Measurements from ENCODE around the gene SORCS3. TPM values are rescaled to one million over a fixed set of nuclear protein-coding genes. Genes with fewer than 3 reads are reported as not detected.
A peak's percentile ranks its signal among the peaks of the same experiment; 100 is the strongest.

The SORCS3 gene
- total RNA-seq, 1 experiment from 2014 or later = 0.05 TPM

DNA sequence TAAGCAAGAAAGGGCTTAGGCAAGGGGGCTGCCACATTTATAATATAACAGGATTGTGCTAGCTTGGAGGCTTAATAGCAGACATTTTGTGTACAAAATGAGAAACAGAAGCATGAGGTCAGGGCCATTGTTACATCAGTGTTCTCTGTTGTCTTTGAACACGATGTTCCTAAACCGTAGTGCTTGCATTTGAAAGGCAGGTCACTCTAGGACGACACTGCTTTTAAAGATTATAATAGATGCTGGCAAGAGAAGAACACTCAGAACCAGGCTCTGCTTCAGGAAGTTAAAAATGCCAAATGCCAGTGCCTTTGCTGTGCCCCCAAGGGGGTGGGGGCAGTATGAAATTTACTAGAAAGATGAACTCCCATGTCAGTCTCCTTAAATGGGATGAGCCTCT is 91.1 kb downstream of the SORCS3 start:
- DNase-seq (ENCODE audit: low read depth, low spot score) = no peak
- in situ Hi-C loops (cut with HindIII; ENCODE audit: low pct_unique_long_range_greater_than_20kb, low sequenced_read_pairs) = no loop called here

DNA sequence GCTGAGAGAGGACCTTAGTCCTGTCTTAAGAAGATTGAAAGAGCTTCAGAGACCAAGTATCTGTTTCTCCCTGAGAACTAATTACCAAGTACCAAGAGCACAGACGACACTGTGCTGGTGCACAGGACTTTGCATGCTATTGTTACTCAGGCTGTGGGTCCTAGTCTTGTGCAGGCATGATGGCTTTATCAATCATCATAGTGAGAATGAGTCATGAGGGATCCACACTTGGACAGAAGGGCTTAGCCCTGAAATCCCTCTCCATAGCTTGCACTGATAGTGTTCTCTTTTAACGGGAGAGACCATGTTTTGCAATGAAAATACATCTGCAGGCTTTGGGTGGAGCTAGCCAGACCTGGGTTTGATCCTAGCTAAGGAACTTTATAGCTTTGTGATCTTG is 93.3 kb downstream of the SORCS3 start:
- in situ Hi-C loops (cut with HindIII; ENCODE audit: low pct_unique_long_range_greater_than_20kb, low sequenced_read_pairs) = no loop called here
- DNase-seq (ENCODE audit: low read depth, low spot score) = no peak

DNA sequence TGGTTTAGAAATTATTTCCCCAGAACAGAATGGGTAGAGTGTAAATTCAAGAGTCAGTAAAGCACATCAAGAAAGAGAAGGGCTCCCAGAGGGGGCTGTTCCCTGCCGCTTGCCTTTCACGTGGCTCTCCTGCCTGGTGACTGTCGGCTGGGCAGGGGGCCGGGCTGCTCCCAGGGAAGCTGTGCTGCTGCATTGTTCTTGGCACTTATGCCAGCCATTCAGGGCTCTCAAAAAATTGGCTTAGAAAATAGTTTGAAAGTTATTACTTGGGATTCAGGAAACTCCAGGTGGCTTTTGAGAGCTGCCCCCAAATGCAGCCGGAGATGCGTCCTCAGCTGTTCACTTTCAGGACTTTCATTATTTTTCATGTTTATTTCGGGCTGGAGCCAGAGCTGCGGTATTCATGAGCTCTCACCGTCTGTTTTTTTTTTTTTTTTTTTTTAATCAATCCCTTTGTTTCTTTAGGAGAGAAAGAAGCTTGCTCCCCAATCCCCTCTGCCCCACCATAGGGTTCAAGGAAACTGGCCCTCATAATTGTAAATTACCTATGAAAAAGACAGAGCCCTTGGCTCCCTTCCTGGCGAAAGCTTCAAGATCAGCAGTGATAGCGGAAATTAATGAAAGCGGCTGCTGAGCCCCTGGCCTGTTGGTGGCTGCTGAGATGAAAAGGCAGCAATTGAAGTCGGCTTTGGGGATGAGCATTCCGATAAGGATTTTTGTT is 94.1 kb downstream of the SORCS3 start:
- in situ Hi-C loops (cut with HindIII; ENCODE audit: low pct_unique_long_range_greater_than_20kb, low sequenced_read_pairs) = no loop called here
- DNase-seq (ENCODE audit: low read depth, low spot score) = peak; percentile 3

DNA sequence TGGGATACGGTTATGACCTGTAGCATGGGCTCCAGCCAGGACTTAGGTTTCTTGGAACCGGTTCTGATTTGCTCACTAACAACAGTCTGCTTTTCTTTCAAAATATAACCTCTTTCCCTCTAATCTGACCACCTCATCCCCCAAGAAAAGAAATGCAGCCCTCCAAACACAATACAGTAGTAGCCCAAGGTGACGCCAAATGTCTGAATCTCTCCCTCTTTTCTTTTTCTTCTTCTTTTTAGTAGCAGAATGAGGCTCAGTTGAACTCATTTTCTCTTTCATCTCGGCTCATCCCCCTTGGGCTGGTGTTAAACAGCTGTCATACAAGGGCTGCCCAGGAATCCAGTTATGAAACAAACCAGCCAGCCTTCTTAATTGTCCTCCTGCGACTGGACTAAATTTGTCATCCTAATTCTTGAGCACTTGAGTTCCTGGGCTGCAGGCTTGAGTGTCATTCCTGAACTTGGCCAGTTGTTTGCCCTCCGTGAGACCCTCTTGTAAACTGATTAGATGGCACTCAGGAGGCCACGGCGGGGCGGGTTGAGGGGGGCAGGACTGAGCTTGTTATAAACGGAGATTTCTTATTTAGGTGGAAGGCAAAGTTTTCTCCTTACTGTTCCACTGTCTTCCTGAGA is 94.8 kb downstream of the SORCS3 start:
- in situ Hi-C loops (cut with HindIII; ENCODE audit: low pct_unique_long_range_greater_than_20kb, low sequenced_read_pairs) = no loop called here
- DNase-seq (ENCODE audit: low read depth, low spot score) = no peak

DNA sequence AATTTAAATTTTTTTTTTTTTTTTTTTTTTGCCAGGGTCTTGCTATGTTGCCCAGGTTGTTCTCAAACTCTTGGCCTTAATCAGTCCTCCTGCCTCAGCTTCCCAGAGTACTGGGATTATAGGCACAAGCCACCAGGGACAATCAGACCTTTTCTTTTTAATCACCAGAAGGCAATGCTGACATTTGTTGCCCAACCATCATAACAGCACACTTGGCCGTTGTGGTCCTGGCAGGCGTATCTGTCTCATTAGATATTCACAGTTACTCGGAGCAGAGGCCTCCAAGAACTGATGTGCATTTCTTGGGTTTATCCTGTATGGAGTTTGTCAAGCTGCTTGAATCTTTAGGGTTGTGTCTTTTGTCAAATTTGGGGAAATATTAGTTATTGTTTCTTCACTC is 100.0 kb downstream of the SORCS3 start:
- in situ Hi-C loops (cut with HindIII; ENCODE audit: low pct_unique_long_range_greater_than_20kb, low sequenced_read_pairs) = no loop called here
- no peak for DNase-seq (ENCODE audit: low read depth, low spot score)

DNA sequence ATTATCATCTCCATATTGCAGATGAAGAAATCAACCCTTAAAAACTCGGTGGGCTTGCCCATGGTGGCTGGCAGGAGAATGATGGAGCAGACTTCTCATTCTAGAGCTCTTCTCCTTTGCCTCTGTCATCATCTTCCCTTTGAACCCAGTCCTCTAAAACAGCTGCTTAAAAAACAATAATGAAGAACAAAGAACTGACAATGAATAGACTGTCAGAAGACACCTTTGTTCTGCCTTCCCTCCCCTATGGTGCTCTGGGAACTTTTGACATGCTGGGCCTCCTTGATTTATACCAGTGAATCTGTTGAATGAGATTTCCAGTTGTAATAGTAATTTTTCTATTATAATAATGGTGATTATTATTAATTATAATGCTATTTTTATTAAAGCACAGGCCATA is 103.0 kb downstream of the SORCS3 start:
- DNase-seq (ENCODE audit: low read depth, low spot score) = no peak
- in situ Hi-C loops (cut with HindIII; ENCODE audit: low pct_unique_long_range_greater_than_20kb, low sequenced_read_pairs) = no loop called here

DNA sequence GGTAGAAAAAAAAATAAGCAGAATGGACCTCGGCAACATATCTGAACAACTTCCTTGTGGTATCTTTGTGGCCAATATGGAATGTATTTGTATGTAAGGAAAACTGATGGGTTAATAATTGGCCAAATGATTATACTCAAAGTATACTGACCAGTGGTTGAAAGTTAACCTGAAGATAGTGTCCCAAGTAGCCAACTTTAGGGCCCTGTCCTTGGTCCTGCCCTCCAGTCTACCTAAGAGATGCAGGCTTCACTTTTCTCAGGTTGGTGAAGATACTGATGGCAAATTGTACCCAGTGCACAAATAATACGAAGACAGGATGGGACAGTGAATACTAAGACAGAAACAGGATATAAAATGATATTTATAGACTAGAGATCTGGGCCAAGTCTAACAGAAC is 109.2 kb downstream of the SORCS3 start:
- in situ Hi-C loops (cut with HindIII; ENCODE audit: low pct_unique_long_range_greater_than_20kb, low sequenced_read_pairs) = no loop called here
- no peak for DNase-seq (ENCODE audit: low read depth, low spot score)

DNA sequence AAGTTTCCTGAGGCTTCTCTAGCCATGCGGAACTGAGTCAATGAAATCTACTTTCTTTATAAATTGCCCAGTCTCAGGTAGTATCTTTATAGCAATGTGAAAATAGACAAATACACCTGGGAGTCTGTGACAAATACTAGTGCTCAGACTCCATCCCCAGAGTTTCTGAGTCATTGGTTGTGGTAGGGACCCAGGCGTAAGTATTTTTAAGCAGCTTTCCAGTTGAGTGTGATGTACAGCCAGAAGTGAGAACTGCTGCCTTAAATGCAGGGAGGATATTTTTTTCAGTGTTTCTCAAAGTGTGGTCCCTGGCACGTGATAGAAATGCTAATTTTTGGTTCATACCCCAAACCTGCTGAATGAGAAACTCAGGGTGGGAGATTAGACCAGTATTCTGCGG is 121.7 kb downstream of the SORCS3 start:
- in situ Hi-C loops (cut with HindIII; ENCODE audit: low pct_unique_long_range_greater_than_20kb, low sequenced_read_pairs) = no loop called here
- no peak for DNase-seq (ENCODE audit: low read depth, low spot score)

DNA sequence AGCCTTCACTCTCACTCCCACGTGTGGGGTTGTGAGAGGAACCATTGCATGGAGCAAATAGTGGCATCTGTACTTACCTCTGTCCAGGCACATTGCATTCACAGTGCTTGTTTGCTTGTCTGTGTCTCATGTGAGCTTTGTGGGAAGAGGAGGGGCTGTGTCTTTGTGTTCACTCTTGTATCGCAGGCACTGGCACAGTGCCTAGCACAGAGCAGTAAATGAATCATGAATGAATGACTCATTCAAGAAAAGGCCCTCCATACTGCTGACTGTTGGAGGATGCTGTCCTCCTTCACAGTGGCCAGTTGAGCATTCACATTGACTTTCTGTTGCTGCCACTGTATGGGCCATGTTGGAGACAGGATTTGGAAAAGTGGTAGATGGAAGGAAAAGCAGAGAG is 125.3 kb downstream of the SORCS3 start:
- peak; percentile 44 for DNase-seq (ENCODE audit: low read depth, low spot score)

DNA sequence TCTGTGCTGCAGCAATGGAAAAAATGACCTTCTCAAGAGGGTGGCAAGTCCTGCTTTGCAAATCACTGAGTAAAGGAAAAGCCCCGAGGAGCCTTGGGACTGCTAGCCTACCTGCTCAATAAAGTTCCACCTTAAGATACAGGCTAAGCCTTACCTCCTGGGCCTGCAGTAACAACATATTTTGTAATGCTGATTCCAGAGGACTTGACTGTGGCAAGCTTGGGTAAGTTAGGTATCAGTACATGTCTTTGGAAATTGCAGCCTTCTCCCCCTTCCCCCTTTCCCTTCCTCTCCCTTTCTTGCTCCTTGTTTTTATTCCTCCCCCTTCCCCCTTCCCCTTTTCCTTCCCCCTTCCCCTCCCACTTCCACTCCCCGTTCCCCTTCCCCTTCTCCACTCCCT is 126.2 kb downstream of the SORCS3 start:
- in situ Hi-C loops (cut with HindIII; ENCODE audit: low pct_unique_long_range_greater_than_20kb, low sequenced_read_pairs) = no loop called here
- DNase-seq (ENCODE audit: low read depth, low spot score) = no peak

More for the DNA sequence above, 125.3 kb downstream of the SORCS3 start:
- in situ Hi-C loops (cut with HindIII; ENCODE audit: low pct_unique_long_range_greater_than_20kb, low sequenced_read_pairs) = no loop called here

DNA sequence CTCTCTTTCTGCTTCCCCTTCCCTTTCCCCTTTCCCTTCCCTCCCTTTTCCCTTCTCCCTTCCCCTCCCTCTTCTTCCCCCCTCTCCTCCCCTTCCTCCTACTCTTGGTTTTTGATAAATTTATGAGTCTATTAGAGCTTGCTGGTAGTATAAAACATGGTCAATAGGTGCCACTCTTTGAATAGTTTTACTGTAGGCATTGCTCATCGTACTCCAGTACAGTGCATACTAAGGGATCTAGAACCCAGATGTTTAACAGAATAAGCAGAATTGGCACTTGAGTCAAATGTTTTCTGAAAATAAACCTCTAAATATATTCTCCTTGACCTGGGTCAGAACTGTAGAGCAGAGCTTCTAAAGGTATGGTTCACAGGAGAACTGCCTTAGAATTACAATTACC is 126.7 kb downstream of the SORCS3 start:
- in situ Hi-C loops (cut with HindIII; ENCODE audit: low pct_unique_long_range_greater_than_20kb, low sequenced_read_pairs) = no loop called here
- peak; percentile 38 for DNase-seq (ENCODE audit: low read depth, low spot score)

DNA sequence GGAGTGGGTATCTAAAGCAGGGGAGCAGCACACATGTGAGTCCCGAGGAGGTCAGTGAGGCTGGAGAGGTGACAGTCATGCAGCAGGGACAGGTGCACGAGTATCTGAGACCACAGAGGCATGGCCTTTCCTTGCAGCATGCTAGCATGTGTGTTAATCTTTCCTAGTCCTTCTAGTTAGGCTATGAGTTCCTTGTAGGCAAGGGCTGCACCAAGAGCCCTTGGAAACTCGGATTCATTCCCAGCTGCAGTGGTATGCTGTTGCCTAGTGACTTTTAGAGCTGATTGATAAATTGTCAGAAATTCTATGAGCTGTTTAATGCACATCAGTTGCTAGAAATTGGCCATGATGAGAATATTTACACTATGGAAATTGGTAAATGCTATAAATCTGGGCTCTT is 132.0 kb downstream of the SORCS3 start:
- DNase-seq (ENCODE audit: low read depth, low spot score) = no peak
- in situ Hi-C loops (cut with HindIII; ENCODE audit: low pct_unique_long_range_greater_than_20kb, low sequenced_read_pairs) = no loop called here

DNA sequence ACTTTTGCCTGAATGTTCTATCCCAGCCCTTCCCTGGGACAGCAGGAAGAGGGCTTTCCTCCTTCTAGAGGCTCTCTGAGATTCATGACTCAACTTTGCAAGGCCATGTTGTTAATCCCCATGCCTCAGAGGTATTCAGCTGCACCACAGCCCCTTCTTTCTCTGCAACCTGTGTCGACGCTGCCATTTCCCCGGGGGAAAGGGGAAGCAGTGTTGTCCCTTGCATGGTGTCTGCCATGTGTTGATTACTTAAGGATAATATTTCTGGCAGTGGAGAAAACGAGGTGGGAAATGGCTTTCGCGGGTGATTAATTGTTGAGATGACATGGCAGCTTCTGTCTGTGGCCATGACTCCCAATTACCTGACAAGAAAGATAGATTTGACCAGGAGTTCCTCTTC is 133.1 kb downstream of the SORCS3 start:
- in situ Hi-C loops (cut with HindIII; ENCODE audit: low pct_unique_long_range_greater_than_20kb, low sequenced_read_pairs) = no loop called here
- no peak for DNase-seq (ENCODE audit: low read depth, low spot score)

DNA sequence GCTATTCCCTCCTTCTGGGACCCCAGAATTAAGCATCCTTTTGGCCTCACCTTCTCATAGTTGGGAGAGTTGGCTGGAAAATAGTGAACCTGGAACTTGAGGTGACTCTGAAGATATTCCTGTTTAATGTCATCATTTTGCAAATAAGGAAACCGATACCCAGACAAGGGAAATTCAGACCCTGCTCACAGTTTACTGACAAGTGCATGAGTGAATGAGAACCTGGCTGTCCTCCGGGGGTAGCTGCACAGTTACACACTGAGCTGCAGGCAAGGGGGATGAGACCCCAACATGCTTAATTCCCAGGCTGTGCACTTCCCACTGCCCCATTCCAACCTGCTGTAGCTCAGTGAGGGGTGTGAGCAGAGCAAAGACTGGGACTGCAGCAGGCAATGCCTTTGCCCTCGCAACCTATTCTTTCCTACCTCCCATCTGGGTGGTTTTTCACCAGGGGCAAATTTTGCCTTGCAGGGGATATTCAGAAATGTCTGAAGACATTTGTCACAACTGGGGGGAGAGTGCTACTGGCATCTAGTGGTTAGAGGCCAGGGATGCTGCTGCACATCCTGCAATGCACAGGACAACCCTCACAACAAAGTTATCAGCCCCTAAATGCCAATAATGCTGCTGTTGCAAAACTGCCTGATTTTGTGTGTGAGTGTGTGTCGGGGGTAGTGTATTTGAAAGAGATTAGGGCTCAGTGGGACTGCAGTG is 136.2 kb downstream of the SORCS3 start:
- in situ Hi-C loops (cut with HindIII; ENCODE audit: low pct_unique_long_range_greater_than_20kb, low sequenced_read_pairs) = no loop called here

DNA sequence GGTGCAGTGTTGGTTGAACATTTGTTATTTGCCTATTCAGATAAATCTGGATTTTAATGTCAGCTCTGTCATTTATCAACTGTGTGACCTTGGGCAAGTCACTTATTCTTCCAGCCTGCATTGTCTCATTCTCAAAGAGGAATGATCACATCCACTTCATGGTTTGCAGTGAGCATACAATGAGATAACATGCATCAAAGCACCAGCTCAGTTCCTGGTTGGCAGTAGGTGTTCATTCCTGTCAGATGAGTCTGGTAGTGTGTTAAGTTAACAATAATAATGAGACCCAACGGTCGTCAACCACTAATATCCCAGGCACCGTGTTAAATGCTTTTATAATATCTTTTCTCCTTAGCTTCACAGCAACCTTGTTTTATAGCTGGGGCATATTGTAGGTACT is 137.3 kb downstream of the SORCS3 start:
- in situ Hi-C loops (cut with HindIII; ENCODE audit: low pct_unique_long_range_greater_than_20kb, low sequenced_read_pairs) = no loop called here
- DNase-seq (ENCODE audit: low read depth, low spot score) = no peak

More for the DNA sequence above, 136.2 kb downstream of the SORCS3 start:
- peak; percentile 30 for DNase-seq (ENCODE audit: low read depth, low spot score)

DNA sequence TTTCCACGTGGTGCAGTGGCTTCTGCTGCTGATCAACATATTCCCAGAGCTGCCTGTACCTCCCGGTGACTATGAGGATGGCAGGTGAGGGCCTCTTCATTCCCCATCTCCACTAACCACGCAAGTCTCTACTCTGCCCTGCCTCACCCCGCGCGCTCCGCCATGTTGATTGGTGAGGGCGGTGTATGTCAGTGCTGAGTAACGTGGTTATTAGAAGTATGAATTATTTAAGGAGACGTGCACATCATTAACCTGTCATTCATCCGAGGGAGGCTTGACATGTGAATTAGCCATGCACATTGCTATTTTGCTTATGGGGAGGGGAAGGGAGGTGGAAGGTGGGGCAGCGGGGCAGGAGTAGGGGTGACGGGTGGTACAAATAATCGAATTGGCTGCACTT is 138.6 kb downstream of the SORCS3 start:
- in situ Hi-C loops (cut with HindIII; ENCODE audit: low pct_unique_long_range_greater_than_20kb, low sequenced_read_pairs) = no loop called here
- no peak for DNase-seq (ENCODE audit: low read depth, low spot score)

DNA sequence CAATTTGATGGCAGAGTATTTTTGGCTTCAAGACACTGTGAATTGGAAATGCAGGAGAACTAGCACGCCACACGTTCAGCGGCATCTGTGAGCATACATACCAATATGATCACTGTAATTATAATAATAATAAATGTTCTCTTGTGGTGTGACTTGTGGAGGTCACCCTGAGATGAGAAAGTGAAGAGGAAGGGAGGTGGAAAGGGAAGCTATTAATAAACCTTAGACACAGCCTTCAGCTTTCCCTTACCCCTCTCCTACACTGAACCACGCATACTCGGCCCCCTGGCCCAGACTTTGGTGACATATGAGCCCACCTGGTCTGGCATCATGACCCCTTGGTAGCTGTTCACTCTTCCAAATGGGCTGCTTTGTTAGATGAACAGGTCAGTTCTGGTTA is 139.1 kb downstream of the SORCS3 start:
- in situ Hi-C loops (cut with HindIII; ENCODE audit: low pct_unique_long_range_greater_than_20kb, low sequenced_read_pairs) = no loop called here
- no peak for DNase-seq (ENCODE audit: low read depth, low spot score)

DNA sequence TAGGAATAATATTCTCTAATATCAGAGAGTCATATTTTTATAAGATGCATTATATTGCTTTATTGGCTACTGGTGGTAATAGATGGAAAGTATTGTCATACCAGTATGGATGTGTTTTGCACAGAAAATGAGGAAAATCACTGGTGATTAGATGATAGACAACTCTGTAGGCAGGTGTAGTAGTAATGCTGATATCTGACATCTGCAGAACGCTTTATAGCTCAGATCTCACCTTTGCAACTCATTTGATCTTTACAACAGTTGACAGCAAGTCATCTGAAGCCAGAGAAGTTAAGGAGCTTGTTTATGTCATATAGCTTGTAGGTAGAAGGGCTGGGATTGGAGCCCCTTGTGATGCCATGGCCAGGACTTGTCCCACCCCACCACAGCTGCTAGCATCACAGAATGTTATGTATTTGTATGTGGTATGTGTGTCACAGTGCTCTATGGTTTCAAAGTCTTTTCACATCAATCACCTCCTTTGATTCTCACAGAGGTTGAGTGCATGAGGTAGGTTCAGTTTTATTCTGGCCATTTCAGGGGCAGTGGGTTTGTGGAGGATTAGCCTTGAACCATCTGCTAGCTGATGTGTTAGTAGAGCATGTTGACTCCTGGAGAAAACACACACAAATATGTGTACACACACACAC is 140.0 kb downstream of the SORCS3 start:
- in situ Hi-C loops (cut with HindIII; ENCODE audit: low pct_unique_long_range_greater_than_20kb, low sequenced_read_pairs) = no loop called here
- no peak for DNase-seq (ENCODE audit: low read depth, low spot score)
